ENCODE data around the gene APBA2.

Gene APBA2

GRCh38 chr15:29053661-29054131 is 167.9 kb downstream of the APBA2 start:
- in situ Hi-C loops (cut with MboI; ENCODE audit: low sequenced_read_pairs): no loop called here

DNA sequence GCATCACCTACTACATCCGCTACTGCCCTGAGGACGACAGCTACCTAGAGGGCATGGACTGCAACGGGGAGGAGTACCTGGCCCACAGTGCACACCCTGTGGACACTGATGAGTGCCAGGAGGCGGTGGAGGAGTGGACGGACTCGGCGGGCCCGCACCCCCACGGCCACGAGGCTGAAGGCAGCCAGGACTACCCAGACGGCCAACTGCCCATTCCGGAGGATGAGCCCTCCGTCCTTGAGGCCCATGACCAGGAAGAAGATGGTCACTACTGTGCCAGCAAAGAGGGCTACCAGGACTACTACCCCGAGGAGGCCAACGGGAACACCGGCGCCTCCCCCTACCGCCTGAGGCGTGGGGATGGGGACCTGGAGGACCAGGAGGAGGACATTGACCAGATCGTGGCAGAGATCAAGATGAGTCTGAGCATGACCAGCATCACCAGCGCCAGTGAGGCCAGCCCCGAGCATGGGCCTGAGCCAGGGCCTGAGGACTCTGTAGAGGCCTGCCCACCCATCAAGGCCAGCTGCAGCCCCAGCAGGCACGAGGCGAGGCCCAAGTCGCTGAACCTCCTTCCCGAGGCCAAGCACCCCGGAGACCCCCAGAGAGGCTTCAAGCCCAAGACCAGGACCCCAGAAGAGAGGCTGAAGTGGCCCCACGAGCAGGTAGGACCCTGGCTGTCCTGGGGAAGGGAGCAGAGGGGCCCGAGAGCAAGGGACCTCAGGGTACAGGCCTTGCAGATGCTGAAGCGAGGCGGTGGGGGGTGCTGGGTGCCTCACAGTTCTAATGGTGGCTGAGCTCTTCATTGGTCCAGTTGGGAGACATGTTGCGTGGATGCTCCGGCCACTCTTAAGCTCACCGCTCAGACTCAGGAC is 168.6 kb downstream of the APBA2 start:
- in situ Hi-C loops (cut with MboI; ENCODE audit: low sequenced_read_pairs): no loop called here

DNA sequence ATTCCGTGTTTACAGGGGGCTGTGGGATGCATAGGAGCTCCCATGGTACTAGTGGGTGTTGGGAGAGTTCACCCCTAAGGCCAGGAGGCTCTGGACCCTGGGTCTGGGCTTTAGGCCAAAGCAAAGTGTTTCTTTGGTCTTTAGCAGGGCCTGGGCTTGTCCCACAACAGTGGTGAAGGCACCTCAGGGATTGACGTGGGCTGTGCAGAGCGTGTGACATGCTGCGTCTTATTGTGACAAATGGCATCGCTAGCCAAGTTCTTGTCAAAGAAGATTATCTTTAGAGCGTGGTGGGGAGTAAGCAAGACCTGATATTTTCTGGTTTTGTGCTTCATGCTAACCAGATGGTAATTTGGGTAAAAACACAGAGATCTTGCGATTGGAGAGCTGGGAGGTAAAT is 170.1 kb downstream of the APBA2 start:
- in situ Hi-C loops (cut with MboI; ENCODE audit: low sequenced_read_pairs): no loop called here

DNA sequence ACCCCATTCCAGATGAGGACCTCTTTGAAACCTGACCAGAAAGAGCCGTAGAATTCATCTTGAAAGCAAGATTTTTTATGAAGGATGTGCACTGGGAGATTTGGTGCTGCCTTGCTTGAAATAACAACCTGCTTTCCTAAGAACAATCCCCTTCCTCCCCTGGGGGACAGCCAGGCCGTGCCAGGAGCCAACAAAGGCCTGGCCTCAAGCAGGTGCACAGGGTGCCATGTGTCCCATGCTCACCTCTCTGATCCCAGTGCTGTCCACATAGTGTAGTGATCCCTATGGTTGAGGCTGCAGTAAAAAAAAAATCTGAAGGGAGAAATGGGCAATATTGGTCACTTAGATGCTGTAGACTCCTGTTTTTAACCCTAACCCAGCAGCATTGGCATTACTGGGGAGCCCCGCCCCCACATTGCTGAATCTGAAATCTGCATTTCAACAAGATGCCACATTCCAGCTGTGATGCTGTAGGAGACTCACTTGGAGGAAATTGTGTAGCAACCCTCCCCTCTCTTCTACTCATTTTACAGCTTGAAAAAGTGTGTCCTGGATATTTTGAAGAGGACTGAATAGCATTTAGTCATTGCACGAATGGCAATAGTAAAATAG is 171.2 kb downstream of the APBA2 start:
- in situ Hi-C loops (cut with MboI; ENCODE audit: low sequenced_read_pairs): no loop called here

GRCh38 chr15:29057856-29058255 is 172.1 kb downstream of the APBA2 start:
- in situ Hi-C loops (cut with MboI; ENCODE audit: low sequenced_read_pairs): no loop called here

DNA sequence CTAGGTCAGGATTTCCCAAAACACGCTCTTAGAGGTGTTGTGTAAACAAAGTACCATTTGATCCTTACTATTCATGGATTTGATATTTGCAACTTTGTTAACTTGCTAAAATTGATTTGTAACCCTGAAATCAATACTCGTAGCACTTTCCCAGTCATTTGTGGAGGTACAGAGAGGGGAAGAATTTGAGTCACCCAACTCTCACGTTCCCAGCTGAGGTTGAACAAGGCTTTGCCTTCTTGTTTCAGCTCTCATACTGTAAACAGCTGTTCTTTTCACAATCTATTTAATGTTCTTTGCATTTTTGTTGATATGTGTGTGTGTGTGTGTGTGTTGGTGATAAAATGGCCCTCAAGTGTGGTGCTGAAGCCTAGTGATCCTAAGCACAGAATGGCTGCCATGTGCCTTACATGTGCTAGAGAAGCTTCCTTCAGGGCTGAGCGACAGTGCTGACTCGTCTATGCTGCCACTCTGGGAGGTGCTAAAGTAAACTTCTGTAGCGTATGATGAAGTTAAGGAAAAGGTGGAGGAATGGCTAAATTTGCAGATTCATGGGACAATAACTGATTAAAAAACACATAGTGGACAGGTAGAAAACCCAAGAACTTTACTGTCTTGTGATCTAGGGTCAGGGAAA is 173.2 kb downstream of the APBA2 start:
- in situ Hi-C loops (cut with MboI; ENCODE audit: low sequenced_read_pairs): no loop called here

- in situ Hi-C loops (cut with MboI; ENCODE audit: low sequenced_read_pairs): no loop called here
Observed at GRCh38 chr15:29059871-29060640, 174.3 kb downstream of the APBA2 start.

- in situ Hi-C loops (cut with MboI; ENCODE audit: low sequenced_read_pairs): no loop called here
Observed at GRCh38 chr15:29061746-29062145, 176.0 kb downstream of the APBA2 start.

- in situ Hi-C loops (cut with MboI; ENCODE audit: low sequenced_read_pairs): no loop called here
Observed at GRCh38 chr15:29062179-29062591, 176.4 kb downstream of the APBA2 start.

GRCh38 chr15:29062626-29063025 is 176.9 kb downstream of the APBA2 start:
- in situ Hi-C loops (cut with MboI; ENCODE audit: low sequenced_read_pairs): no loop called here

GRCh38 chr15:29063646-29064045 is 177.9 kb downstream of the APBA2 start:
- in situ Hi-C loops (cut with MboI; ENCODE audit: low sequenced_read_pairs): no loop called here

DNA sequence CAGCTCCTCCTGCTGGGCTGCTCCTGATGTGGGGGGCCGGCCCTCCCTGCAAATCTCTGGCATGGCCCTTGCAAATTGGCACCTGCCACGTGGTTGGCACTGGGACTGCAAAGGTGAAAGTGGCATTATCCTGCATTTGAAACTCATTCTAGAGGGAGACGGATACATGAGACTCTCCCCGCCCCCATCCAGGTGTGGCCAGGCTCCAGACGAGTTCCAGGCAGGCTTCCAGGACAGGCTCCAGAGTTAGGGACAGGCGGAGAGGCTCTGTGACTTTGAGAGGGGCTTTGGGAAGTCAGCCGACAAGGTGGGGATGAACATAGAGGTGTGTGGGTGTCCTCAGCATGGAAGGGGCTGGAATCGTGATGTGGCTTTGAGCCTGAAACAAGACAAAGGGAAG is 178.5 kb downstream of the APBA2 start:
- in situ Hi-C loops (cut with MboI; ENCODE audit: low sequenced_read_pairs): no loop called here

DNA sequence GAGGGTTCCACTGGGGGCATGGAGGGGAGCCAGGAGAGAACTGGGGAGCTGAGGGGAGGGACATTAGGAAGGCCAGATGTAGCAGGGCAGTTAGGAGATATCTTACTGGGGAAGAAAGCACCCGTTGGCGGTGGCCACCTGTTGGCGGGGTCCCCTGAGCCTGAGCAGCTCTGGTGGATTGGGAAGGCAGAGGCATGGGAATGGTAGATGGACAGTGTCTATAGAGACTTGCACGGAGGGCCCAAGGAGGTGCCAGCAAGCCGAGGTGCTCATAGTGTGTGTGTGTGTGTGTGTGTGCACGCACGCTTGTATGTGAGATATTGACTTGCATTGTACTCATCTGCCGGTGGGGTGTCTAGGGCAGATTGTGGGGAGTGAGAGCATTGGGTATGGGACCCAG is 179.0 kb downstream of the APBA2 start:
- in situ Hi-C loops (cut with MboI; ENCODE audit: low sequenced_read_pairs): no loop called here

- in situ Hi-C loops (cut with MboI; ENCODE audit: low sequenced_read_pairs): no loop called here
Observed at GRCh38 chr15:29065571-29065970, 179.8 kb downstream of the APBA2 start.

- in situ Hi-C loops (cut with MboI; ENCODE audit: low sequenced_read_pairs): no loop called here
Observed at GRCh38 chr15:29066310-29066709, 180.5 kb downstream of the APBA2 start.

DNA sequence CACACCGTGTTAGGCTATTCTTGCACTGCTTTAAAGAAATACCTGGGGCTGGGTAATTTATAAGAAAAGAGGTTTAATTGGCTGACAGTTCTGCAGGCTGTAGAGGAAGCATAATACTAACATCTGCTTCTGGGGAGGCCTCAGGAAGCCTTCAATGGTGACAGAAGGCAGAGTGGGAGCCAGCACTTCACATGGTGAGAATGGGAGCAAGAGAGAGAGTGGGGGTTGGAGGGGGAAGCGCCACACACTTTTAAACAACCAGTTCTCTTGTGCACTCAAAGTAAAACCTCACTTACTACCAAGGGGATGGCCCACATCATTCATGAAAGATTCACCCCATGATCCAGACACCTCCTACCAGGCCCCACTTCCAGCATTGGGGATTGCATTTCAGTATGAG is 181.1 kb downstream of the APBA2 start:
- in situ Hi-C loops (cut with MboI; ENCODE audit: low sequenced_read_pairs): no loop called here

- in situ Hi-C loops (cut with MboI; ENCODE audit: low sequenced_read_pairs): no loop called here
Observed at GRCh38 chr15:29067949-29068348, 182.2 kb downstream of the APBA2 start.

DNA sequence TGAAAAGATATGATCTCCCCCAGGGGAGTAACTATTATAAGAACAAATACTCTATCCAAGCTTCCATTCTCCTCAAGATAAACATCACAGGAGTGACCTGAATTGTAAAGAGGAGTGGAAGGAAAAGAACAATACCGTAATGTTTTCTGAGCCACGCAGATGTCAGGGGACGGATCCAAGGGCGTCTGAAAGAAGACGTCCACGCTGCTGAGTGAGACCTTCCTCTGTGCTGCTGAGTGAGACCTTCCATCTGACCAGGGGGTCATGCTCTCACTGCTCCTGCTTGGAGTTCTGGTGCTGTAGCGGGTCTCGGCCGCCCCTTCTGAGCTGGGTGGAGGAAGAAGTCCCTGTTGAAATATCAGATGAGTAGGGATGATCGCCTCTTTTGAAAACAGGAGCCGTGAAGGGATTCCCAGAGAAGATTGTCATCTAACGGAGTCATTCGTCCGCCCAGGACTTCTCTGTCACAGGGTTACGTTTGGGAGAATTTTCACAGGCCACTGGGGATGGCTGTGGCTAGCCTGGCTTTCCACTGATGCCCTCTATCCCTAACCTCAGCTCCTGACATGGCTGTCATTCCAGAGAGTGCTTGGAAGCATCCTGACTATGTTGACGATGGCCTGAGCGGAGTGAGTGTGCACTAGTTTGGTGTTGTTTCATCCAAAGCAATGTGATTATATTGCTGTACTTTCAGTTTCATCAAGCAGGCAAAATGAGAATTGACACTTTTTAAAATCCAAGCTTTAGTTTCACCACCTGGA is 184.9 kb downstream of the APBA2 start:
- in situ Hi-C loops (cut with MboI; ENCODE audit: low sequenced_read_pairs): no loop called here

DNA sequence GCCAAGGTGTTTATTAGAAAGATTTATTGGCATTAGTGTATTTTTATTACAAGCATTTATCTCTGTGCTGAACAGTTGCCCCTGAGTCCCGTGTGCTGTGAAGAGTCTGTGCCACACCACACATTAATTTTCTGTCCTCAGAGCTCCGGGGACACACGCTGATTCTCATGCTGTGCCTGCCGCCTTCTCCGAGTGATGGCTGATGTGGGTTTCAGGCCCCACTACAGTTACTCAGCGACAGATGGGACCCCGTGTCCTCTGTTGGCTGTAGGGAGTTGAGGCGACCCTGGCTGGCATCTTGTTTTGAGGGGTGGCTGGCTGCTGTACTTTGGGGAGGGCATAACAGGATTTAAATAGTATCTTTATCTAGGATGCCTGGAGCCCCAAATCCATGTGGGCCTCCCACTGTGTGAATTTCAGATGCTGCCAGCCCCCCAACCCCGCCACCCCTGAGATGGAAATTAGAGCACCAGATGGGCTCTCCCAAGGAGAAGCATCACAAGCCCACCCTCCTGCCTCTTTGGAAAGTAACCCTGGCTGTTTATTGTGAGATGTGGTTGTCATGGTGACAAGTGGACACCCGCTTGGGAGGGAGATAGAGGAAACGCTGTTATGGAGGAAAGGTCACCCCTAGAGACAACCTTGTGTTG is 185.6 kb downstream of the APBA2 start:
- in situ Hi-C loops (cut with MboI; ENCODE audit: low sequenced_read_pairs): no loop called here

- in situ Hi-C loops (cut with MboI; ENCODE audit: low sequenced_read_pairs): no loop called here
Observed at GRCh38 chr15:29071882-29072273, 186.1 kb downstream of the APBA2 start.
